Loucy (cell line): ENCODE data around the gene ASB10.

ENCODE experiments used
- H2AFZ ChIP-seq: fragments of 200-600 bp; sonication (generic); 2 replicates; pipeline ENCODE4 v1.6.0; 2016; ENCODE audit warnings: antibody characterized with exemption, mild to moderate bottlenecking, low read length, moderate library complexity
- H3F3A ChIP-seq: fragments of 200-600 bp; 2 replicates; pipeline ENCODE4 v1.6.0; 2016; ENCODE audit warnings: antibody characterized with exemption, low read depth, mild to moderate bottlenecking
- H3K27me3 ChIP-seq: fragments of 200-600 bp; sonication (generic); 2 replicates; pipeline ENCODE4 v1.6.1; 2014; ENCODE audit warnings: low read length, mild to moderate bottlenecking; ENCODE audit not compliant: insufficient read depth, poor library complexity, severe bottlenecking
- H3K36me3 ChIP-seq: fragments of 200-600 bp; sonication (generic); 2 replicates; pipeline ENCODE4 v1.6.1; 2016; ENCODE audit warnings: low read length; ENCODE audit not compliant: insufficient read depth
- H3K4me1 ChIP-seq: fragments of 200-600 bp; sonication (generic); 2 replicates; pipeline ENCODE4 v1.5.1; 2014; ENCODE audit warnings: low read length, mild to moderate bottlenecking; ENCODE audit not compliant: insufficient read depth, poor library complexity, severe bottlenecking
- H3K4me2 ChIP-seq: fragments of 200-600 bp; sonication (generic); 2 replicates; pipeline ENCODE4 v1.6.0; 2014; ENCODE audit warnings: antibody characterized with exemption, low read length, low read depth, mild to moderate bottlenecking; ENCODE audit not compliant: poor library complexity, severe bottlenecking
- H3K4me3 ChIP-seq: fragments of 200-600 bp; sonication (generic); 2 replicates; pipeline ENCODE4 v1.5.1; 2014; ENCODE audit warnings: low read length, mild to moderate bottlenecking, mixed read lengths; ENCODE audit not compliant: poor library complexity, severe bottlenecking
- H3K79me2 ChIP-seq: fragments of 200-600 bp; sonication (generic); 2 replicates; pipeline ENCODE4 v1.6.1; 2014; ENCODE audit warnings: low read length; ENCODE audit not compliant: insufficient read depth
- H3K9ac ChIP-seq: fragments of 200-600 bp; sonication (generic); 2 replicates; pipeline ENCODE4 v1.6.0; 2014; ENCODE audit warnings: mild to moderate bottlenecking, low read depth, low read length, moderate library complexity; ENCODE audit not compliant: poor library complexity, severe bottlenecking
- H3K9me2 ChIP-seq: fragments of 200-600 bp; sonication (generic); replicated peaks from 2 replicates; pipeline ENCODE4 v1.6.1; 2016; ENCODE audit warnings: low read depth, low read length, mixed read lengths
- H3K9me3 ChIP-seq: fragments of 200-600 bp; sonication (generic); 2 replicates; pipeline ENCODE4 v1.6.1; 2014; ENCODE audit warnings: mild to moderate bottlenecking, antibody characterized with exemption, low read length, low read depth; ENCODE audit not compliant: insufficient read depth
- H4K20me1 ChIP-seq: fragments of 200-600 bp; sonication (generic); 2 replicates; pipeline ENCODE4 v1.6.0; 2014; ENCODE audit warnings: antibody characterized with exemption, low read length, mild to moderate bottlenecking; ENCODE audit not compliant: insufficient read depth, poor library complexity, severe bottlenecking
- CTCF ChIP-seq: fragments of 200-600 bp; sonication (generic); conservative IDR thresholded peaks from 2 replicates; pipeline ENCODE4 v1.5.1; 2014; ENCODE audit warnings: mild to moderate bottlenecking, antibody characterized with exemption, low read length
- EZH2phosphoT487 ChIP-seq: fragments of 200-600 bp; IDR thresholded peaks from 2 replicates; pipeline ENCODE4 v1.6.1; 2018; ENCODE audit warnings: antibody characterized with exemption, mild to moderate bottlenecking, moderate library complexity, borderline replicate concordance

Gene ASB10

GRCh38 chr7:151143261-151144015 is 43.6 kb downstream of the ASB10 start:
- no peak overlapping the region for H3K4me3 ChIP-seq
- H3K79me2 ChIP-seq: no peaks in the 10 kb centered on the region
- H3K9me2 ChIP-seq: no peaks in the 10 kb centered on the region

GRCh38 chr7:151142686-151143040 is 44.4 kb downstream of the ASB10 start:
- Histone ChIP-seq H3K9me2 (no peaks in the 10 kb centered on the region), H3F3A (no peaks in the 10 kb centered on the region), H3K36me3 (peaks cover 12% of the 10 kb centered on the region; the same call in 1 of the 2 replicates), H3K9ac (no peak overlapping the region), H3K4me3 (no peak overlapping the region), H4K20me1 (no peaks in the 10 kb centered on the region), H2AFZ (no peak overlapping the region), H3K27me3 (no peaks in the 10 kb centered on the region), H3K9me3 (no peaks in the 10 kb centered on the region), H3K4me2 (no peak overlapping the region), H3K79me2 (no peaks in the 10 kb centered on the region), H3K4me1 (no peaks in the 10 kb centered on the region)
- no peak for TF ChIP-seq EZH2phosphoT487
- TF ChIP-seq CTCF: no peak

More at GRCh38 chr7:151143261-151144015, 43.6 kb downstream of the ASB10 start:
- no peaks in the 10 kb centered on the region for H3K4me1 ChIP-seq
- H2AFZ ChIP-seq: no peak overlapping the region
- H3K9ac ChIP-seq: no peak overlapping the region
- no peaks in the 10 kb centered on the region for H4K20me1 ChIP-seq
- no peaks in the 10 kb centered on the region for H3F3A ChIP-seq
- no peaks in the 10 kb centered on the region for H3K9me3 ChIP-seq
- H3K4me2 ChIP-seq: no peak overlapping the region
- no peaks in the 10 kb centered on the region for H3K27me3 ChIP-seq
- peaks cover 12% of the 10 kb centered on the region; the same call in 1 of the 2 replicates for H3K36me3 ChIP-seq
- no peak for TF ChIP-seq CTCF
- no peak for TF ChIP-seq EZH2phosphoT487

GRCh38 chr7:151141855-151142685 is 45.0 kb downstream of the ASB10 start:
- no peak overlapping the region for H3K9ac ChIP-seq
- H4K20me1 ChIP-seq: no peaks in the 10 kb centered on the region
- no peaks in the 10 kb centered on the region for H3K27me3 ChIP-seq
- H3K9me2 ChIP-seq: no peaks in the 10 kb centered on the region
- H3F3A ChIP-seq: no peaks in the 10 kb centered on the region
- H3K4me1 ChIP-seq: no peaks in the 10 kb centered on the region
- H3K9me3 ChIP-seq: no peaks in the 10 kb centered on the region
- H3K4me2 ChIP-seq: no peak overlapping the region
- H2AFZ ChIP-seq: no peak overlapping the region
- no peaks in the 10 kb centered on the region for H3K79me2 ChIP-seq
- no peak for TF ChIP-seq CTCF
- no peak for TF ChIP-seq EZH2phosphoT487
- no peak overlapping the region for H3K4me3 ChIP-seq
- H3K36me3 ChIP-seq: peaks cover 12% of the 10 kb centered on the region; the same call in 1 of the 2 replicates
